Medulla oblongata (tissue), 1 donor: ENCODE results near the gene L1CAM.
"Not testable (repeated sequence)": the region's sequence is repeated elsewhere in the genome, so short reads cannot be mapped to it uniquely, and the experiment has no call there.

Experiments used
- DNase-seq: peaks from one replicate; pipeline ENCODE4 v3.0.0-alpha.2; 2015; ENCODE audit errors: extremely low spot score

Gene L1CAM

GRCh38 chrX:153828723-153829548 lies 57.0 kb downstream of the L1CAM start:
- DNase-seq: no peak

GRCh38 chrX:153828308-153828707 lies 57.7 kb downstream of the L1CAM start:
- DNase-seq: no peak

- no peak for DNase-seq
Observed at GRCh38 chrX:153827903-153828302, 58.1 kb downstream of the L1CAM start.

GRCh38 chrX:153827016-153827415 lies 59.0 kb downstream of the L1CAM start:
- DNase-seq: no peak

GRCh38 chrX:153825042-153825441 lies 60.9 kb downstream of the L1CAM start:
- DNase-seq: no peak

GRCh38 chrX:153824348-153824747 lies 61.6 kb downstream of the L1CAM start:
- DNase-seq: no peak

GRCh38 chrX:153821066-153821465 lies 64.9 kb downstream of the L1CAM start:
- no peak for DNase-seq

GRCh38 chrX:153820601-153821000 lies 65.4 kb downstream of the L1CAM start:
- DNase-seq: no peak

DNA sequence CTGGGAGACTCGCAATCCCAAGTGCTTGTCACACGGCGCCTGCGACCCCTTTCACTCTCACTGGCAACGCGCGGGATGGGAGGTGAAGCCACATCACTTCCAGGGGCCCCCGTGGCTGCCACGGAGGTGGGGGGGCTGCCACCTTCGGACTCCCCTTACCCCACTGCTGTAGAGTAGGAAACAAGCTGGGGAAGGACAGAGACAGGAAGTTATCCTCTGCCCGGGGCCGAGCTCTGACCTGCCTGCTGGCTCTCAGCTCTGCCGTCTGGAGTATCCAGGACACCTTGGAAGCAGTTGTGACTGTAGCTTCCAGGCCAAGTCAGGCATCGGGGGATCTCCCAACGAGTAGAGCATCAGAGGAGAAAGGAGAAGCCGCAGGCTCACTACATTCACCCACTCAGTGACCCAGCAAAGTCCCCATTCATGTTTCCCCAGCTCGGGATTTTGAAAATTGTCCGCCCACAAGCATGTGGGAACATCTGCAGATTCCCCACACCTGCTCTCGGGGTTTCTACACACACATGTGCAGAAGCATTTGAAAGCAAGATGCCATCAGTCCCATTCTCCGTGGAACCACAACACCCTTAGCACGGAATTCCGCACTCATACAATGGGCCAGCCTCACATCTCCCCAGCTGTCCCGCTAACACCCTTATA lies 66.5 kb downstream of the L1CAM start:
- no peak for DNase-seq

GRCh38 chrX:153818571-153819383 lies 67.2 kb downstream of the L1CAM start:
- no peak for DNase-seq

GRCh38 chrX:153818064-153818463 lies 67.9 kb downstream of the L1CAM start:
- DNase-seq: not testable (repeated sequence)

DNA sequence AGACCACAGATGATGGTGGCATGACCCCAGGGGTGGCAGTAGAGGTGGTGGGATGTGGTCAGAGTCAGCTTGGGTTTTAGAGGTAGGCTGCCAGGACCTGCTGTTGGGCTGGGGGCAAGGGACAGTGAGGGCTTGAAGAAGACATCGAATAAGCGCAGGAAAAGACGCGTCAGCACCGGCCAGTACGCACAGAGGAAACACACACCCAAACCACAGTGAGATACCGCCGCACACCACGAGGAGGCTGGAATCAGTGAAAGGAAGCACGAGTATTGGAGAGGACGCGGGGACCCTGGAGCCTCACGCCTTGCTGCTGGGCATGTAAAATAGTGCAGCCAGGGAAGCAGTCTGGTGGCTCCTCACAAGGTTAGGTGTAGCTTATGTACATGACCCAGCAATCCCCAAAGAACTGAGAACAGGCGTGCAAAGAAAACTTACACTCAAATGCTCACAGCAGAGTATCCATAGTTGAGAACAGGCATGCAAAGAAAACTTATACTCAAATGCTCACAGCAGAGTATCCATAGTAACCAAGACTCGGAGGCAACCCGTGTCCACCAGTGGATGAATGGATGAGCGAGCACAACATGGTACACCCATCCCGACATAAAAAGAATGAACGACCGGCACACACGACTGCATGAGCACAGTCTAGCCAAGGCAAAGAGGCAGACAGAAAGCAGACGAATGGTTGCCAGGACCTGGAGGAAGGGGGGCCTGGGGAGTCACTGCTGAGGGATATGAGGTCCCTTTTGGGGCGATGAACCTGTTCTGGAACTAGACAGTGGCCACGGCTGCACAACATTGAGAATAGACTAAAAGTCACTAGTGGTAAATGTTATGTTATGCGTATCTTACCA lies 68.9 kb downstream of the L1CAM start:
- DNase-seq: no peak

DNA sequence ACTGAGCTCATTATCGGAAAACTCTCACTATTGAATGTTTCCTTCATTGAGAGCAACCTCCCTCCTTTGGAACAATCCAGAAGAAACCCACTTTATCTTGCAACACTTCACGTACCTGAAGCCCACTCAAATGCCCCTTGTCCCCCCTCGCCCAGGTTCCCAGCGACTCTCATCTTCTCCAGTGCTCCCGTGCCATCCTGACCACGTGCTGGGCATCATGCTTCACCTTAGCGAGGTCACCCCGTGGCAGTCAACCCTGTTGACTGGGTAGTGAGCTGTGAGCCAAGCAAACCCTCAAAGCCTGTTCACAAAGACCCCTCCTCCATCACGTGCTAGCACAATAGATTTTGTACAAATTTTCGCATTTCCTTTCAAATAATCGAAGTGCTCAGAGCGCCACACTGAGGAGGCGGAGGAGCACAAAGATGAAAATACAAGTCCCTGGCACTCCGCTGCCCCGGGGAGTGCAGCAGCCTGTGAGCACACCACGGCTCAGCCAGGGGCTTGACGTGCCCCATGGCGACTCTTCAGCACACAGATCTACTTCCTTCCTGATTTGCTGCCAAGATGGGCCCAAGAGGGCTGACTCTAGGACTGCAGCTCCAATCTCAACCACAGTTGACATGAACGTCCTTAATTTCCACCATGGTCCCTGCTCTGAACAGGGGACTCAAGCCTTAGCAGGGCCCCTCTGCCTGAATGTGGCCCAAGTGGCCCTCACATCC lies 71.2 kb downstream of the L1CAM start:
- DNase-seq: no peak

DNA sequence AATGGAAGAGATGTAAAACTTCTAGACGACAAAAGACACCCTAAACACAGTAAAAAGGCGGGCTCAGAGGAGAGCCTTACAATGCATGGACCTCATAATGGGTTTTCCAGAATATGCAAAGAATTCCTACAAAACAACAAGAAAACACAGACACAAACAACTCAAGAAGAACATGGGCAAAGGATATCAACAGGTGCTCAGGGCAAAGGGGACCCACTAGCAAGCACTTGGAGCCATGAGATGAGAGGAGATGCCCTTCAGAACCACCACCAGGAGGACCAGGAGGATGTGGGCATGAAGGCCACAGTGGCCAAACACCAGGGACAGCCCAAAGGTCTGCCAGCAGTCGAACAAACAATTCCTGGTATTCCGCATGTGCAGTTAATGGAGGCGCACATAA lies 72.8 kb downstream of the L1CAM start:
- no peak for DNase-seq

GRCh38 chrX:153812220-153812619 lies 73.8 kb downstream of the L1CAM start:
- no peak for DNase-seq
